NB4 (cell line): ENCODE data around the gene MRO.

Experiments used
- CTCF ChIP-seq: IDR thresholded peaks from one replicate; pipeline ENCODE4 v1.5.1; 2012; ENCODE audit warnings: low read depth, low read length
- MYC ChIP-seq: IDR thresholded peaks from 2 replicates; pipeline ENCODE4 v1.6.1; 2011; ENCODE audit warnings: low read depth, low read length
- POLR2A ChIP-seq: IDR thresholded peaks from 2 replicates; pipeline ENCODE4 v1.6.1; 2011; ENCODE audit warnings: mild to moderate bottlenecking; ENCODE audit not compliant: insufficient read length; ENCODE audit errors: extremely low read depth

GRCh38 chr18:50813353-50813752 is 6.5 kb downstream of the MRO start:
- TF ChIP-seq CTCF: no peak
- TF ChIP-seq POLR2A: no peak
- TF ChIP-seq MYC: no peak
